SK-N-SH (cell line): Measurements from ENCODE around the gene BRAF. TPM values are rescaled to one million over a fixed set of nuclear protein-coding genes. Genes with fewer than 3 reads are reported as not detected.
"Not testable (repeated sequence)": the region's sequence is repeated elsewhere in the genome, so short reads cannot be mapped to it uniquely, and the experiment has no call there.

Experiments used
- CTCF ChIA-PET: fragments of 300-600, 350-600 bp; formaldehyde crosslinking; extraction: SDS; loops from one replicate; lab custom pipeline; 2021; lab: Yijun Ruan, JAX
- POLR2A ChIA-PET: fragments of 350-600 bp; sonication (Branson Sonifier 250); formaldehyde crosslinking; extraction: SDS; loops from one replicate; lab custom pipeline; 2020; ENCODE audit warnings: antibody characterized with exemption, inconsistent platforms; lab: Yijun Ruan, JAX
- DNase-seq: peaks from one replicate; pipeline ENCODE4 v3.0.0; 2012
- H2AFZ ChIP-seq: fragments of 200-600 bp; sonication (generic); 2 replicates; pipeline ENCODE4 v1.8.1; 2016; ENCODE audit warnings: antibody characterized with exemption, mild to moderate bottlenecking, low read depth
- H3F3A ChIP-seq: fragments of 200-600 bp; sonication (generic); replicated peaks from 2 replicates; pipeline ENCODE3; 2016; ENCODE audit warnings: antibody characterized with exemption, mild to moderate bottlenecking; ENCODE audit not compliant: insufficient read depth
- H3K27ac ChIP-seq, 2 experiments: fragments of 200-500 bp in 1 of 2; fragments of 200-600 bp in 1 of 2; sonication (Bioruptor generic) in 1 of 2; sonication (generic), shearing (Covaris generic) in 1 of 2; 2 replicates each; pipeline versions ENCODE4 v1.5.1 to v1.6.1; 2014 to 2016; ENCODE audit warnings: low read depth in 2 of 2, inconsistent platforms in 1 of 2, low read length in 1 of 2, mild to moderate bottlenecking in 1 of 2, mixed read lengths in 1 of 2
- H3K27me3 ChIP-seq: fragments of 200-600 bp; sonication (generic), shearing (Covaris generic); 2 replicates; pipeline ENCODE4 v1.6.1; 2016; ENCODE audit warnings: mixed run types; ENCODE audit not compliant: insufficient read depth
- H3K36me3 ChIP-seq, 2 experiments: fragments of 200-500 bp in 1 of 2; fragments of 200-600 bp in 1 of 2; sonication (Bioruptor generic) in 1 of 2; sonication (generic) in 1 of 2; replicated peaks in 1 of 2; 2 replicates each; pipeline versions ENCODE3 to v1.5.1; 2014 to 2016; ENCODE audit warnings: low read length in 1 of 2, mild to moderate bottlenecking in 1 of 2; ENCODE audit not compliant: insufficient read depth in 2 of 2, control insufficient read depth in 1 of 2
- H3K4me1 ChIP-seq, 2 experiments: fragments of 200-500 bp in 1 of 2; fragments of 200-600 bp in 1 of 2; sonication (Bioruptor generic) in 1 of 2; sonication (generic), shearing (Covaris generic) in 1 of 2; 2 replicates each; pipeline versions ENCODE4 v1.5.1 to v1.6.1; 2014 to 2016; ENCODE audit warnings: low read depth in 1 of 2, low read length in 1 of 2, mixed run types in 1 of 2; ENCODE audit not compliant: insufficient read depth in 2 of 2, control insufficient read depth in 1 of 2
- H3K4me2 ChIP-seq: fragments of 200-600 bp; sonication (generic), shearing (Covaris generic); 2 replicates; pipeline ENCODE4 v1.6.1; 2017; ENCODE audit warnings: mixed run types
- H3K4me3 ChIP-seq, 2 experiments: fragments of 200-500 bp in 1 of 2; fragments of 200-600 bp in 1 of 2; sonication (Bioruptor generic) in 1 of 2; sonication (generic), shearing (Covaris generic) in 1 of 2; 2 replicates each; pipeline versions ENCODE4 v1.5.1 to v1.8.1; 2014 to 2016; ENCODE audit warnings: low read depth in 2 of 2, inconsistent platforms in 1 of 2, low read length in 1 of 2, mild to moderate bottlenecking in 1 of 2, mixed read lengths in 1 of 2, moderate library complexity in 1 of 2
- H3K79me2 ChIP-seq: fragments of 200-600 bp; sonication (generic); 2 replicates; pipeline ENCODE4 v1.8.1; 2017; ENCODE audit warnings: mild to moderate bottlenecking; ENCODE audit not compliant: insufficient read depth
- H3K9ac ChIP-seq: fragments of 200-600 bp; sonication (generic); 2 replicates; pipeline ENCODE4 v1.6.1; 2017; ENCODE audit warnings: mixed run types
- H3K9me2 ChIP-seq: fragments of 200-600 bp; sonication (generic); 2 replicates; pipeline ENCODE4 v1.6.1; 2017; ENCODE audit warnings: mixed run types
- H3K9me3 ChIP-seq: fragments of 200-600 bp; sonication (generic); 2 replicates; pipeline ENCODE4 v1.6.1; 2017; ENCODE audit warnings: mixed run types, mild to moderate bottlenecking, moderate library complexity
- H4K20me1 ChIP-seq: fragments of 200-600 bp; sonication (generic); 2 replicates; pipeline ENCODE4 v1.6.1; 2017; ENCODE audit warnings: mild to moderate bottlenecking, mixed run types; ENCODE audit not compliant: insufficient read depth
- CHD2 ChIP-seq: fragments of 150-350 bp; IDR thresholded peaks from 2 replicates; pipeline ENCODE4 v1.6.1; 2018; ENCODE audit warnings: low read length; ENCODE audit not compliant: partially characterized antibody
- CTCF ChIP-seq: fragments of 200-600 bp; sonication (generic); IDR thresholded peaks from 2 replicates; pipeline ENCODE4 v1.6.1; 2017; ENCODE audit warnings: antibody characterized with exemption, mild to moderate bottlenecking, moderate library complexity
- EZH2phosphoT487 ChIP-seq: fragments of 200-600 bp; sonication (generic); IDR thresholded peaks from 2 replicates; pipeline ENCODE4 v1.6.1; 2017; ENCODE audit warnings: low read depth, mixed run types, mild to moderate bottlenecking, antibody characterized with exemption, moderate library complexity, borderline replicate concordance
- FOSL2 ChIP-seq: IDR thresholded peaks from 2 replicates; pipeline ENCODE4 v1.4.0; 2012; ENCODE audit warnings: low read depth, mild to moderate bottlenecking, moderate library complexity, borderline replicate concordance
- FOXM1 ChIP-seq: IDR thresholded peaks from 2 replicates; pipeline ENCODE4 v1.4.0; 2012; ENCODE audit warnings: low read depth, mild to moderate bottlenecking
- JUND ChIP-seq: IDR thresholded peaks from 2 replicates; pipeline ENCODE4 v1.4.0; 2012
- MEF2A ChIP-seq: IDR thresholded peaks from 2 replicates; pipeline ENCODE4 v1.4.0; 2012; ENCODE audit warnings: low read depth, borderline replicate concordance
- NRF1 ChIP-seq: IDR thresholded peaks from 2 replicates; pipeline ENCODE4 v1.6.1; 2012; ENCODE audit warnings: low read depth, mild to moderate bottlenecking, low read length
- RAD21 ChIP-seq: IDR thresholded peaks from 2 replicates; pipeline ENCODE4 v1.6.1; 2012; ENCODE audit warnings: mild to moderate bottlenecking, low read length
- RXRA ChIP-seq: IDR thresholded peaks from 2 replicates; pipeline ENCODE4 v1.4.0; 2012; ENCODE audit warnings: low read depth, mild to moderate bottlenecking, borderline replicate concordance
- TAF1 ChIP-seq: IDR thresholded peaks from 2 replicates; pipeline ENCODE4 v1.6.1; 2012; ENCODE audit warnings: low read depth, mild to moderate bottlenecking, low read length, moderate library complexity, borderline replicate concordance
- TCF12 ChIP-seq: IDR thresholded peaks from 2 replicates; pipeline ENCODE4 v1.4.0; 2012
- TEAD4 ChIP-seq: IDR thresholded peaks from 2 replicates; pipeline ENCODE4 v1.4.0; 2012; ENCODE audit warnings: mild to moderate bottlenecking, borderline replicate concordance; ENCODE audit not compliant: insufficient read depth
- YY1 ChIP-seq: IDR thresholded peaks from 2 replicates; pipeline ENCODE4 v1.4.0; 2012; ENCODE audit warnings: low read depth, mild to moderate bottlenecking
- WGBS: methylation state at CpG from one replicate; pipeline ENCODE4 v1.1.6; 2017; ENCODE audit warnings: low lambda C conversion rate; 5-methylcytosine and 5-hydroxymethylcytosine counted together
- polyA plus RNA-seq, 3 experiments: library from polyadenylated mRNA; depleted of rRNA; stranded (reverse); fragments of >200 nt; gene quantifications; 2 replicates each; pipeline ENCODE4 v1.2.3, GENCODE V29; 2012
- TF ChIP-seq, protein P1 (sequence below): IDR thresholded peaks from 2 replicates; pipeline ENCODE4; 2012
- TF ChIP-seq, protein P2 (sequence below): fragments of 150-350 bp; IDR thresholded peaks from 2 replicates; pipeline ENCODE4 v1.6.1; 2017; ENCODE audit warnings: antibody characterized with exemption, low read length, low read depth, borderline replicate concordance
- TF ChIP-seq, protein P3 (sequence below): IDR thresholded peaks from 2 replicates; pipeline ENCODE4 v1.4.0; 2012; ENCODE audit warnings: low read depth, borderline replicate concordance

The BRAF gene
- polyA plus RNA-seq, 1 of the 3 experiments (the other 2 are of a cell fraction), result 5.2 TPM

GRCh38 chr7:140961117-140961516 lies 36.4 kb upstream of the BRAF start:
- Histone ChIP-seq H3K9me2 (no peaks in the 10 kb centered on the region), H3K9ac (no peak overlapping the region), H3K79me2 (no peaks in the 10 kb centered on the region), H3K9me3 (no peaks in the 10 kb centered on the region), H3K27ac (no peak overlapping the region), H3K36me3 (no peaks in the 10 kb centered on the region), H3K27me3 (no peaks in the 10 kb centered on the region), H4K20me1 (no peaks in the 10 kb centered on the region), H3K4me1 (no peaks in the 10 kb centered on the region), H3K4me2 (no peak overlapping the region), H2AFZ (no peak overlapping the region), H3K4me3 (no peak overlapping the region), H3F3A (no peaks in the 10 kb centered on the region)
- 78% methylated on average over 4 of the region's 4 CpGs for WGBS
- TF ChIP-seq TCF12 (no peak), YY1 (no peak), EZH2phosphoT487 (no peak), CHD2 (no peak), FOXM1 (no peak)
- TF ChIP-seq, protein P1, sequence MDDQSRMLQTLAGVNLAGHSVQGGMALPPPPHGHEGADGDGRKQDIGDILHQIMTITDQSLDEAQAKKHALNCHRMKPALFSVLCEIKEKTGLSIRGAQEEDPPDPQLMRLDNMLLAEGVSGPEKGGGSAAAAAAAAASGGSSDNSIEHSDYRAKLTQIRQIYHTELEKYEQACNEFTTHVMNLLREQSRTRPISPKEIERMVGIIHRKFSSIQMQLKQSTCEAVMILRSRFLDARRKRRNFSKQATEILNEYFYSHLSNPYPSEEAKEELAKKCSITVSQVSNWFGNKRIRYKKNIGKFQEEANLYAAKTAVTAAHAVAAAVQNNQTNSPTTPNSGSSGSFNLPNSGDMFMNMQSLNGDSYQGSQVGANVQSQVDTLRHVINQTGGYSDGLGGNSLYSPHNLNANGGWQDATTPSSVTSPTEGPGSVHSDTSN, result no peak
- TF ChIP-seq, protein P2, sequence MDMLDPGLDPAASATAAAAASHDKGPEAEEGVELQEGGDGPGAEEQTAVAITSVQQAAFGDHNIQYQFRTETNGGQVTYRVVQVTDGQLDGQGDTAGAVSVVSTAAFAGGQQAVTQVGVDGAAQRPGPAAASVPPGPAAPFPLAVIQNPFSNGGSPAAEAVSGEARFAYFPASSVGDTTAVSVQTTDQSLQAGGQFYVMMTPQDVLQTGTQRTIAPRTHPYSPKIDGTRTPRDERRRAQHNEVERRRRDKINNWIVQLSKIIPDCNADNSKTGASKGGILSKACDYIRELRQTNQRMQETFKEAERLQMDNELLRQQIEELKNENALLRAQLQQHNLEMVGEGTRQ, result no peak
- no peak for DNase-seq
- CTCF ChIA-PET, result no interaction called here
- POLR2A ChIA-PET, result no interaction called here

DNA sequence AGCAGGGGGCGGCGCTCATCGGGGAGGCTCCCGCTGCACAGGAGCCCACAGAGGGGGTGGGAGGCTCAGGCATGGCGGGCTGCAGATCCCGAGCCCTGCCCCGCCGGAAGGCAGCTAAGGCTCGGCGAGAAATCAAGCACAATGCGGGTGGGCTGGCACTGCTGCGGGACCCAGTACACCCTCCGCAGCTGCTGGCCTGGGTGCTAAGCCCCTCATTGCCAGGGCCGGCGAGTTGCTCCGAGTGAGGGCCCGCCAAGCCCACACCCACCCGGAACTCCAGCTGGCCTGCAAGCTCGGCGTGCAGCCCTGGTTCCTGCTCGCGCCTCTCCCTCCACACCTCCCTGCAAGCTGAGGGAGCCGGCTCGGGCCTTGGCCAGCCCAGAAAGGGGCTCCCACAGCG lies 32.3 kb upstream of the BRAF start:
- H3K27me3 ChIP-seq, H3K4me1 ChIP-seq, H3K9ac ChIP-seq, H2AFZ ChIP-seq, H3K9me2 ChIP-seq, H3K36me3 ChIP-seq, H3K4me3 ChIP-seq, H3K9me3 ChIP-seq, H3K4me2 ChIP-seq, H4K20me1 ChIP-seq, H3K79me2 ChIP-seq, DNase-seq, H3F3A ChIP-seq, H3K27ac ChIP-seq, POLR2A ChIA-PET: not testable (repeated sequence)
- CTCF ChIA-PET, result interaction anchor here (2.2 kb wide), 1 partner anchor 146 kb away, joined by 6 read pairs; no protein-coding TSS in a partner anchor
- 65% methylated on average over 14 of the region's 25 CpGs for WGBS

GRCh38 chr7:140945940-140946339 lies 21.2 kb upstream of the BRAF start:
- POLR2A ChIA-PET, result no interaction called here
- TF ChIP-seq FOXM1 (no peak), MEF2A (no peak), JUND (no peak), CTCF (no peak), FOSL2 (no peak), NRF1 (no peak), RXRA (no peak), TEAD4 (no peak), RAD21 (no peak), TAF1 (no peak)
- TF ChIP-seq, protein P3, sequence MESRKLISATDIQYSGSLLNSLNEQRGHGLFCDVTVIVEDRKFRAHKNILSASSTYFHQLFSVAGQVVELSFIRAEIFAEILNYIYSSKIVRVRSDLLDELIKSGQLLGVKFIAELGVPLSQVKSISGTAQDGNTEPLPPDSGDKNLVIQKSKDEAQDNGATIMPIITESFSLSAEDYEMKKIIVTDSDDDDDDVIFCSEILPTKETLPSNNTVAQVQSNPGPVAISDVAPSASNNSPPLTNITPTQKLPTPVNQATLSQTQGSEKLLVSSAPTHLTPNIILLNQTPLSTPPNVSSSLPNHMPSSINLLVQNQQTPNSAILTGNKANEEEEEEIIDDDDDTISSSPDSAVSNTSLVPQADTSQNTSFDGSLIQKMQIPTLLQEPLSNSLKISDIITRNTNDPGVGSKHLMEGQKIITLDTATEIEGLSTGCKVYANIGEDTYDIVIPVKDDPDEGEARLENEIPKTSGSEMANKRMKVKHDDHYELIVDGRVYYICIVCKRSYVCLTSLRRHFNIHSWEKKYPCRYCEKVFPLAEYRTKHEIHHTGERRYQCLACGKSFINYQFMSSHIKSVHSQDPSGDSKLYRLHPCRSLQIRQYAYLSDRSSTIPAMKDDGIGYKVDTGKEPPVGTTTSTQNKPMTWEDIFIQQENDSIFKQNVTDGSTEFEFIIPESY, result no peak

More at GRCh38 chr7:140945940-140946339, 21.2 kb upstream of the BRAF start:
- no peak overlapping the region for H3K9ac ChIP-seq
- H3K36me3 ChIP-seq, result no peaks in the 10 kb centered on the region
- no peak overlapping the region for H3K4me3 ChIP-seq
- no peak for DNase-seq
- H4K20me1 ChIP-seq, result no peaks in the 10 kb centered on the region
- H3F3A ChIP-seq, result no peaks in the 10 kb centered on the region
- 19% methylated on average over 2 of the region's 2 CpGs for WGBS
- no peaks in the 10 kb centered on the region; the same call in 1 of the 2 replicates for H3K27me3 ChIP-seq
- no peaks in the 10 kb centered on the region for H3K79me2 ChIP-seq
- no peak overlapping the region for H3K27ac ChIP-seq
- H3K9me3 ChIP-seq, result no peaks in the 10 kb centered on the region
- no peak overlapping the region for H3K4me2 ChIP-seq
- H2AFZ ChIP-seq, result no peak overlapping the region
- no peaks in the 10 kb centered on the region for H3K9me2 ChIP-seq
- H3K4me1 ChIP-seq, result no peaks in the 10 kb centered on the region
- CTCF ChIA-PET, result interaction anchor here (1.4 kb wide), 1 partner anchor 13 kb away, joined by 3 read pairs; no protein-coding TSS in a partner anchor
